Endothelial cell of umbilical vein (primary cell): ENCODE results near the gene SAFB. TPM values are rescaled to one million over a fixed set of nuclear protein-coding genes. Genes with fewer than 3 reads are reported as not detected.

Source experiments
- BruUV-seq: library from RNA; stranded (reverse); fragments of 400-500 nt; replicated peaks from 2 replicates; lab custom pipeline; 2021; lab: Mats Ljungman, UMichigan
- CTCF ChIA-PET: fragments of 300-600, 350-600 bp; sonication (Branson Sonifier 250); formaldehyde crosslinking; loops from one replicate; lab custom pipeline; 2021; ENCODE audit warnings: antibody characterized with exemption, inconsistent platforms; lab: Charles Lee
- POLR2A ChIA-PET: fragments of 300-600, 350-600 bp; sonication (Branson Sonifier 250); formaldehyde crosslinking; loops from one replicate; lab custom pipeline; 2021; ENCODE audit warnings: antibody characterized with exemption, inconsistent platforms; lab: Charles Lee
- DNase-seq: peaks from one replicate; pipeline ENCODE4 v3.0.0-alpha.2; 2011; ENCODE audit warnings: low read depth, low spot score
- FAIRE-seq: peaks from 2 replicates; lab custom pipeline; 2011; peaks lifted over from hg19 to GRCh38; lab: Jason Lieb, UNC
- H2AFZ ChIP-seq: 2 replicates; pipeline ENCODE4 v1.6.0; 2012; ENCODE audit warnings: low read depth, low read length, control low read depth, inconsistent platforms
- H3K27ac ChIP-seq: 2 replicates; pipeline ENCODE4 v1.5.1; 2011; ENCODE audit warnings: low read depth, mild to moderate bottlenecking, control low read depth, low read length, moderate library complexity; ENCODE audit not compliant: insufficient read depth
- H3K27me3 ChIP-seq, 2 experiments: 2 replicates each; pipeline versions ENCODE4 v1.6.0 to v1.6.1; 2011; ENCODE audit warnings: low read length in 2 of 2, mixed read lengths in 1 of 2; ENCODE audit not compliant: control insufficient read depth in 2 of 2, insufficient read depth in 2 of 2
- H3K36me3 ChIP-seq, 2 experiments: 2 replicates in 1 of 2; 3 replicates in 1 of 2; pipeline ENCODE4 v1.5.1; 2011; ENCODE audit warnings: low read length in 2 of 2, mild to moderate bottlenecking in 1 of 2, moderate library complexity in 1 of 2; ENCODE audit not compliant: control insufficient read depth in 2 of 2, insufficient read depth in 2 of 2; ENCODE audit errors: extremely low read depth in 1 of 2
- H3K4me1 ChIP-seq: 3 replicates; pipeline ENCODE4 v1.5.1; 2011; ENCODE audit warnings: mild to moderate bottlenecking, low read length; ENCODE audit not compliant: control insufficient read depth, insufficient read depth; ENCODE audit errors: extremely low read depth
- H3K4me2 ChIP-seq: 2 replicates; pipeline ENCODE4 v1.6.1; 2011; ENCODE audit warnings: low read length, control low read depth, mixed read lengths; ENCODE audit not compliant: insufficient read depth
- H3K4me3 ChIP-seq, 3 experiments: fragments of 200-600 bp in 1 of 3; sonication (generic), shearing (Covaris generic) in 1 of 3; replicated peaks in 1 of 3; 2 replicates each; pipeline ENCODE4 v1.5.1; 2011 to 2016; ENCODE audit warnings: control low read depth in 3 of 3, low read length in 3 of 3, mild to moderate bottlenecking in 2 of 3, inconsistent platforms in 1 of 3, low read depth in 1 of 3, moderate library complexity in 1 of 3; ENCODE audit not compliant: insufficient read depth in 1 of 3
- H3K79me2 ChIP-seq: 2 replicates; pipeline ENCODE4 v1.6.0; 2012; ENCODE audit warnings: low read length, inconsistent platforms; ENCODE audit not compliant: control insufficient read depth, insufficient read depth
- H3K9ac ChIP-seq: replicated peaks from 2 replicates; pipeline ENCODE3; 2011; ENCODE audit warnings: low read length, control low read depth; ENCODE audit not compliant: insufficient read depth; ENCODE audit errors: extremely low read depth
- H3K9me1 ChIP-seq: replicated peaks from 3 replicates; pipeline ENCODE4 v1.6.0; 2011; ENCODE audit warnings: mild to moderate bottlenecking, low read length; ENCODE audit not compliant: control insufficient read depth, insufficient read depth; ENCODE audit errors: extremely low read depth
- H3K9me3 ChIP-seq: replicated peaks from 2 replicates; pipeline ENCODE4 v1.5.1; 2012; ENCODE audit warnings: low read length, inconsistent platforms; ENCODE audit not compliant: control insufficient read depth, insufficient read depth
- H4K20me1 ChIP-seq: replicated peaks from 2 replicates; pipeline ENCODE3; 2011; ENCODE audit warnings: mild to moderate bottlenecking, low read length; ENCODE audit not compliant: control insufficient read depth, insufficient read depth; ENCODE audit errors: extremely low read depth
- EZH2 ChIP-seq: IDR thresholded peaks from 2 replicates; pipeline ENCODE4 v1.6.1; 2012; ENCODE audit warnings: borderline replicate concordance, low read depth, mild to moderate bottlenecking, moderate library complexity, low read length, inconsistent platforms; ENCODE audit not compliant: severe bottlenecking
- FOS ChIP-seq: IDR thresholded peaks from 2 replicates; pipeline ENCODE4 v1.6.1; 2011; ENCODE audit warnings: mild to moderate bottlenecking, low read length, moderate library complexity, borderline replicate concordance; ENCODE audit not compliant: insufficient read depth
- GATA2 ChIP-seq: IDR thresholded peaks from 2 replicates; pipeline ENCODE4 v1.7.0; 2011; ENCODE audit warnings: low read depth, mild to moderate bottlenecking, moderate library complexity, mixed read lengths, low read length; ENCODE audit not compliant: insufficient read length, insufficient read depth
- JUN ChIP-seq: IDR thresholded peaks from 2 replicates; pipeline ENCODE4 v1.6.1; 2011; ENCODE audit warnings: borderline replicate concordance, low read depth; ENCODE audit not compliant: insufficient read length, insufficient read depth
- MYC ChIP-seq: IDR thresholded peaks from one replicate; pipeline ENCODE4 v1.6.1; 2011; ENCODE audit warnings: mild to moderate bottlenecking, low read depth, low read length
- POLR2A ChIP-seq: IDR thresholded peaks from 2 replicates; pipeline ENCODE4 v1.6.1; 2012; ENCODE audit warnings: low read depth, mild to moderate bottlenecking, control low read depth, low read length
- POLR2AphosphoS5 ChIP-seq: IDR thresholded peaks from 2 replicates; pipeline ENCODE4 v1.6.1; 2012; ENCODE audit warnings: low read depth, mild to moderate bottlenecking, control low read depth, low read length, moderate library complexity; ENCODE audit not compliant: insufficient read depth
- dilution Hi-C: fragments of 300-500 bp; cut with MboI; formaldehyde crosslinking; loops from one replicate; pipeline ENCODE4 v1.15.0; 2019; ENCODE audit warnings: low sequenced_read_pairs; ENCODE audit not compliant: extremely low pct_ligation_motif_present
- intact Hi-C: fragments of 100-400 bp; cut with micrococcal nuclease; formaldehyde crosslinking; loops from one replicate; pipeline ENCODE4 v1.10.0; 2022
- polyA plus RNA-seq, 4 experiments: library from polyadenylated mRNA; depleted of rRNA in 3 of 4; stranded (reverse) in 3 of 4; unstranded in 1 of 4; fragments of >200 nt; gene quantifications; 2 replicates each; pipeline versions ENCODE4 v1.2.1 to v1.2.3, GENCODE V29; 2011 to 2012; ENCODE audit warnings: missing spikeins in 1 of 4
- total RNA-seq: library from RNA; stranded (reverse); gene quantifications from 2 replicates; pipeline ENCODE4 v1.2.3, GENCODE V29; 2021
- TF ChIP-seq, protein P1 (sequence below): IDR thresholded peaks from 2 replicates; pipeline ENCODE4 v1.6.1; 2011; ENCODE audit not compliant: insufficient read depth, insufficient read length
- TF ChIP-seq, protein P2 (sequence below), 2 donors: IDR thresholded peaks; 1 replicate in 1 of 2; 2 replicates in 1 of 2; pipeline ENCODE4 v1.5.1; 2011; ENCODE audit warnings: low read length in 2 of 2, mild to moderate bottlenecking in 2 of 2, moderate library complexity in 2 of 2, control low read depth in 1 of 2, inconsistent platforms in 1 of 2, low read depth in 1 of 2; ENCODE audit not compliant: insufficient read depth in 1 of 2; ENCODE audit errors: extremely low read depth in 1 of 2

The SAFB gene
- total and polyA plus RNA-seq, 2 donors (not counting 3 experiments of a cell fraction or from before 2014, with no cell fraction given), result 44.7 to 109 TPM

DNA sequence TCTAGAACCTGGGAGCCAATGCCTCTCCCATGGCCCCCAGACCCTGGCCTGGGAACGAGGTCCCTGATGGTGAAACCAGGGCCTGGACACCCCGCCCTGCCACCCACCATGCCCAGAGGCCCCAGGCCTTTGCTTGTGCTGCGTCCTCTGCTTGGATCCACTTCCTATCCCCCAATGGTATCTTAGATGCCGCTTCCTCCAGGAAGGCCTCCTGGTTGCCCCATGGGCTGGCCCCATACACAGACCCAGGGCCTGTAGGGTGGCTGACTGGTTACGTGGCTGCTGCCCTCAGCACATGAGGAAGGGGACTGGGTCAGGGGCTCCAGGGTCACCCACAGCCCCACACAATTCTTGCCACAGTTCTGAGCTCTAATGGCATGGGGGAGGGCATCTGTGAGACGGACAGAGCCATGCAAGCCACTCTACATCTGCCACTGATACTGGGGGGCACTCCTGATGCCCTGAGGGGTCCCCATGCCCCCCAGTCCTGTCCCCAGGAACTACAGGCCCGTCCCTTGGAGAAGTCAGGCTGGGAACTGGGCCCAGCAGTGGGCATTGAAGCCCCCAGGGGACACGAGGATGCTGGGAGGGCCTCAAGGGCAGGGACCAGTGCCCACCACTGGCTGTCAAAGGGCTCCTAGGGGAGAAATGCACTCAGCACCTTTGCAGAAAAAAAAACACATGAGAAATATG is 72.2 kb downstream of the SAFB start:
- no peak overlapping the region for H2AFZ ChIP-seq
- intact Hi-C loops, result no loop called here
- DNase-seq (no peak), FAIRE-seq (no peak)
- ChIA-PET CTCF (interaction anchor here (1.1 kb wide), 1 partner anchor 8 kb away, joined by 4 read pairs; no protein-coding TSS in a partner anchor), POLR2A (interaction anchor here (1.0 kb wide), 1 partner anchor 8 kb away, joined by 5 read pairs; no protein-coding TSS in a partner anchor)
- no peak for TF ChIP-seq FOS
- no peak for TF ChIP-seq MYC
- no peak for TF ChIP-seq POLR2A
- TF ChIP-seq EZH2, result no peak
- TF ChIP-seq, protein P1, sequence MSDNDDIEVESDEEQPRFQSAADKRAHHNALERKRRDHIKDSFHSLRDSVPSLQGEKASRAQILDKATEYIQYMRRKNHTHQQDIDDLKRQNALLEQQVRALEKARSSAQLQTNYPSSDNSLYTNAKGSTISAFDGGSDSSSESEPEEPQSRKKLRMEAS, result no peak
- no peak for TF ChIP-seq JUN
- no peak for TF ChIP-seq GATA2
- TF ChIP-seq POLR2AphosphoS5, result no peak
- TF ChIP-seq, protein P2, sequence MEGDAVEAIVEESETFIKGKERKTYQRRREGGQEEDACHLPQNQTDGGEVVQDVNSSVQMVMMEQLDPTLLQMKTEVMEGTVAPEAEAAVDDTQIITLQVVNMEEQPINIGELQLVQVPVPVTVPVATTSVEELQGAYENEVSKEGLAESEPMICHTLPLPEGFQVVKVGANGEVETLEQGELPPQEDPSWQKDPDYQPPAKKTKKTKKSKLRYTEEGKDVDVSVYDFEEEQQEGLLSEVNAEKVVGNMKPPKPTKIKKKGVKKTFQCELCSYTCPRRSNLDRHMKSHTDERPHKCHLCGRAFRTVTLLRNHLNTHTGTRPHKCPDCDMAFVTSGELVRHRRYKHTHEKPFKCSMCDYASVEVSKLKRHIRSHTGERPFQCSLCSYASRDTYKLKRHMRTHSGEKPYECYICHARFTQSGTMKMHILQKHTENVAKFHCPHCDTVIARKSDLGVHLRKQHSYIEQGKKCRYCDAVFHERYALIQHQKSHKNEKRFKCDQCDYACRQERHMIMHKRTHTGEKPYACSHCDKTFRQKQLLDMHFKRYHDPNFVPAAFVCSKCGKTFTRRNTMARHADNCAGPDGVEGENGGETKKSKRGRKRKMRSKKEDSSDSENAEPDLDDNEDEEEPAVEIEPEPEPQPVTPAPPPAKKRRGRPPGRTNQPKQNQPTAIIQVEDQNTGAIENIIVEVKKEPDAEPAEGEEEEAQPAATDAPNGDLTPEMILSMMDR (IDR thresholded peaks at IDR 0.05; ENCODE audit: extremely low read depth in 1 of 2, insufficient read depth in 1 of 2, low read depth in 1 of 2, low read length in 2 of 2), result no peak
- dilution Hi-C loops, result no loop called here
- H3K4me3 ChIP-seq, result no peak overlapping the region
- no peak overlapping the region for H3K27ac ChIP-seq
- H3K9ac ChIP-seq, result no peak overlapping the region
- H3K27me3 ChIP-seq, result no peaks in the 10 kb centered on the region
- peaks cover 8% of the 10 kb centered on the region for H3K4me1 ChIP-seq
- no peak overlapping the region for H3K4me2 ChIP-seq
- peaks cover 52% of the 10 kb centered on the region for H3K79me2 ChIP-seq
- no TSS peak for BruUV-seq
- no peaks in the 10 kb centered on the region for H4K20me1 ChIP-seq
- H3K9me1 ChIP-seq, result no peaks in the 10 kb centered on the region
- H3K36me3 ChIP-seq, result peaks cover 11 to 50% of the 10 kb centered on the region in 2 experiments
- H3K9me3 ChIP-seq, result no peaks in the 10 kb centered on the region
